Endothelial cell (in vitro differentiated cells): ENCODE measurements around the gene NT5C2. TPM values are rescaled to one million over a fixed set of nuclear protein-coding genes. Genes with fewer than 3 reads are reported as not detected.

Experiments
- DNase-seq: peaks from one replicate; pipeline ENCODE4 v3.0.0; 2021; ENCODE audit warnings: low spot score
- H3K27ac Mint-ChIP-seq: one replicate; pipeline ENCODE4 v1.8.0; 2021; ENCODE audit warnings: mixed read lengths, inconsistent platforms; ENCODE audit not compliant: unreplicated experiment
- H3K27me3 Mint-ChIP-seq: one replicate; pipeline ENCODE4 v1.8.0; 2021; ENCODE audit warnings: mild to moderate bottlenecking, moderate library complexity, mixed read lengths, inconsistent platforms; ENCODE audit not compliant: unreplicated experiment
- H3K36me3 Mint-ChIP-seq: one replicate; pipeline ENCODE4 v1.8.0; 2021; ENCODE audit warnings: mild to moderate bottlenecking, low read depth, mixed read lengths, inconsistent platforms; ENCODE audit not compliant: unreplicated experiment
- H3K4me1 Mint-ChIP-seq: one replicate; pipeline ENCODE4 v1.8.0; 2021; ENCODE audit warnings: mild to moderate bottlenecking, mixed read lengths, inconsistent platforms; ENCODE audit not compliant: unreplicated experiment
- H3K4me3 Mint-ChIP-seq: one replicate; pipeline ENCODE4 v1.8.0; 2021; ENCODE audit warnings: mild to moderate bottlenecking, mixed read lengths, inconsistent platforms; ENCODE audit not compliant: unreplicated experiment
- H3K9me3 Mint-ChIP-seq: one replicate; pipeline ENCODE4 v1.8.0; 2021; ENCODE audit warnings: mixed read lengths, inconsistent platforms; ENCODE audit not compliant: unreplicated experiment
- CTCF ChIP-seq: fragments of 200-600 bp; sonication (generic); IDR thresholded peaks from one replicate; pipeline ENCODE4 v1.5.0; 2021; ENCODE audit warnings: antibody characterized with exemption; ENCODE audit not compliant: unreplicated experiment
- total RNA-seq: library from RNA; stranded (reverse); fragmentation: NEBNext Ultra II Directional; extraction: Animal tissue kit (Norgen Biotek cat#: 25700); gene quantifications from one replicate; pipeline ENCODE4 v1.2.1, GENCODE V29; 2021; ENCODE audit not compliant: unreplicated experiment

NT5C2 gene
- total RNA-seq, 1 donor from 2014 or later, result 88.2 TPM

- H3K27me3 Mint-ChIP-seq, result peaks cover 4% of the 10 kb centered on the region
- H3K27ac Mint-ChIP-seq, result peak overlapping the region; percentile 54
- H3K36me3 Mint-ChIP-seq, result no peaks in the 10 kb centered on the region
- no peak for DNase-seq
- H3K4me3 Mint-ChIP-seq, result no peak overlapping the region
- TF ChIP-seq CTCF, result no peak
- H3K9me3 Mint-ChIP-seq, result no peaks in the 10 kb centered on the region
- H3K4me1 Mint-ChIP-seq, result no peaks in the 10 kb centered on the region
Measured at GRCh38 chr10:103204353-103205255, 11.5 kb upstream of the NT5C2 start.

GRCh38 chr10:103203466-103203865, 10.4 kb upstream of the NT5C2 start:
- Mint-ChIP-seq H3K4me3 (no peak overlapping the region), H3K27ac (no peak overlapping the region), H3K36me3 (no peaks in the 10 kb centered on the region), H3K9me3 (no peaks in the 10 kb centered on the region), H3K27me3 (peaks cover 4% of the 10 kb centered on the region), H3K4me1 (no peaks in the 10 kb centered on the region)
- TF ChIP-seq CTCF, result no peak
- DNase-seq, result no peak

GRCh38 chr10:103202319-103202718, 9.2 kb upstream of the NT5C2 start:
- DNase-seq, result no peak
- no peak for TF ChIP-seq CTCF
- peaks cover 5% of the 10 kb centered on the region for H3K27me3 Mint-ChIP-seq
- H3K9me3 Mint-ChIP-seq, result no peaks in the 10 kb centered on the region
- no peaks in the 10 kb centered on the region for H3K36me3 Mint-ChIP-seq
- peaks cover 2% of the 10 kb centered on the region for H3K4me1 Mint-ChIP-seq
- H3K27ac Mint-ChIP-seq, result no peak overlapping the region
- H3K4me3 Mint-ChIP-seq, result no peak overlapping the region

GRCh38 chr10:103199488-103199887, 6.4 kb upstream of the NT5C2 start:
- H3K36me3 Mint-ChIP-seq, result no peaks in the 10 kb centered on the region

More at GRCh38 chr10:103199488-103199887, 6.4 kb upstream of the NT5C2 start:
- no peak for DNase-seq
- H3K4me3 Mint-ChIP-seq, result no peak overlapping the region
- H3K27ac Mint-ChIP-seq, result no peak overlapping the region
- no peak for TF ChIP-seq CTCF
- H3K4me1 Mint-ChIP-seq, result peaks cover 6% of the 10 kb centered on the region
- no peaks in the 10 kb centered on the region for H3K9me3 Mint-ChIP-seq
- H3K27me3 Mint-ChIP-seq, result peaks cover 1% of the 10 kb centered on the region
